ENCODE data around the gene HTR2B. TPM values are rescaled to one million over a fixed set of nuclear protein-coding genes. Genes with fewer than 3 reads are reported as not detected.

The HTR2B gene
- total and polyA plus RNA-seq, 2 of the 13 experiments (the other 11 are each of a cell fraction or from before 2014, with no cell fraction given): 0.08 TPM; not detected in 1

- TF ChIP-seq, protein P1, sequence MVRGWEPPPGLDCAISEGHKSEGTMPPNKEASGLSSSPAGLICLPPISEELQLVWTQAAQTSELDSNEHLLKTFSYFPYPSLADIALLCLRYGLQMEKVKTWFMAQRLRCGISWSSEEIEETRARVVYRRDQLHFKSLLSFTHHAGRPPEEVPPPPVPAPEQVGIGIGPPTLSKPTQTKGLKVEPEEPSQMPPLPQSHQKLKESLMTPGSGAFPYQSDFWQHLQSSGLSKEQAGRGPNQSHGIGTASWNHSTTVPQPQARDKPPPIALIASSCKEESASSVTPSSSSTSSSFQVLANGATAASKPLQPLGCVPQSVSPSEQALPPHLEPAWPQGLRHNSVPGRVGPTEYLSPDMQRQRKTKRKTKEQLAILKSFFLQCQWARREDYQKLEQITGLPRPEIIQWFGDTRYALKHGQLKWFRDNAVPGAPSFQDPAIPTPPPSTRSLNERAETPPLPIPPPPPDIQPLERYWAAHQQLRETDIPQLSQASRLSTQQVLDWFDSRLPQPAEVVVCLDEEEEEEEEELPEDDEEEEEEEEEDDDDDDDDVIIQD (CRISPR knock-in tag; IDR thresholded peaks at IDR 0.05; ENCODE audit: low read depth): peak; percentile 64; the same call in 1 of the 2 replicates
- TF ChIP-seq, protein P2, sequence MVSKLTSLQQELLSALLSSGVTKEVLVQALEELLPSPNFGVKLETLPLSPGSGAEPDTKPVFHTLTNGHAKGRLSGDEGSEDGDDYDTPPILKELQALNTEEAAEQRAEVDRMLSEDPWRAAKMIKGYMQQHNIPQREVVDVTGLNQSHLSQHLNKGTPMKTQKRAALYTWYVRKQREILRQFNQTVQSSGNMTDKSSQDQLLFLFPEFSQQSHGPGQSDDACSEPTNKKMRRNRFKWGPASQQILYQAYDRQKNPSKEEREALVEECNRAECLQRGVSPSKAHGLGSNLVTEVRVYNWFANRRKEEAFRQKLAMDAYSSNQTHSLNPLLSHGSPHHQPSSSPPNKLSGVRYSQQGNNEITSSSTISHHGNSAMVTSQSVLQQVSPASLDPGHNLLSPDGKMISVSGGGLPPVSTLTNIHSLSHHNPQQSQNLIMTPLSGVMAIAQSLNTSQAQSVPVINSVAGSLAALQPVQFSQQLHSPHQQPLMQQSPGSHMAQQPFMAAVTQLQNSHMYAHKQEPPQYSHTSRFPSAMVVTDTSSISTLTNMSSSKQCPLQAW (CRISPR knock-in tag; IDR thresholded peaks at IDR 0.05): 0 out of 2 replicates have a peak, but pooled peaks have one; percentile 17
- TF ChIP-seq, protein P3, sequence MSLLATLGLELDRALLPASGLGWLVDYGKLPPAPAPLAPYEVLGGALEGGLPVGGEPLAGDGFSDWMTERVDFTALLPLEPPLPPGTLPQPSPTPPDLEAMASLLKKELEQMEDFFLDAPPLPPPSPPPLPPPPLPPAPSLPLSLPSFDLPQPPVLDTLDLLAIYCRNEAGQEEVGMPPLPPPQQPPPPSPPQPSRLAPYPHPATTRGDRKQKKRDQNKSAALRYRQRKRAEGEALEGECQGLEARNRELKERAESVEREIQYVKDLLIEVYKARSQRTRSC (CRISPR knock-in tag; IDR thresholded peaks at IDR 0.05; ENCODE audit: low read depth): no peak
- no peak for TF ChIP-seq POLR2G (IDR thresholded peaks at IDR 0.05; ENCODE audit: low read depth, low read length)
- TF ChIP-seq ZNF577 (CRISPR knock-in tag; IDR thresholded peaks at IDR 0.05; ENCODE audit: borderline replicate concordance, low read depth): no peak
- no peak for TF ChIP-seq ZNF350 (CRISPR knock-in tag; IDR thresholded peaks at IDR 0.05; ENCODE audit: borderline replicate concordance, low read depth)
- no peak for TF ChIP-seq ZNF34 (CRISPR knock-in tag; IDR thresholded peaks at IDR 0.05; ENCODE audit: borderline replicate concordance)
- TF ChIP-seq, protein P4, sequence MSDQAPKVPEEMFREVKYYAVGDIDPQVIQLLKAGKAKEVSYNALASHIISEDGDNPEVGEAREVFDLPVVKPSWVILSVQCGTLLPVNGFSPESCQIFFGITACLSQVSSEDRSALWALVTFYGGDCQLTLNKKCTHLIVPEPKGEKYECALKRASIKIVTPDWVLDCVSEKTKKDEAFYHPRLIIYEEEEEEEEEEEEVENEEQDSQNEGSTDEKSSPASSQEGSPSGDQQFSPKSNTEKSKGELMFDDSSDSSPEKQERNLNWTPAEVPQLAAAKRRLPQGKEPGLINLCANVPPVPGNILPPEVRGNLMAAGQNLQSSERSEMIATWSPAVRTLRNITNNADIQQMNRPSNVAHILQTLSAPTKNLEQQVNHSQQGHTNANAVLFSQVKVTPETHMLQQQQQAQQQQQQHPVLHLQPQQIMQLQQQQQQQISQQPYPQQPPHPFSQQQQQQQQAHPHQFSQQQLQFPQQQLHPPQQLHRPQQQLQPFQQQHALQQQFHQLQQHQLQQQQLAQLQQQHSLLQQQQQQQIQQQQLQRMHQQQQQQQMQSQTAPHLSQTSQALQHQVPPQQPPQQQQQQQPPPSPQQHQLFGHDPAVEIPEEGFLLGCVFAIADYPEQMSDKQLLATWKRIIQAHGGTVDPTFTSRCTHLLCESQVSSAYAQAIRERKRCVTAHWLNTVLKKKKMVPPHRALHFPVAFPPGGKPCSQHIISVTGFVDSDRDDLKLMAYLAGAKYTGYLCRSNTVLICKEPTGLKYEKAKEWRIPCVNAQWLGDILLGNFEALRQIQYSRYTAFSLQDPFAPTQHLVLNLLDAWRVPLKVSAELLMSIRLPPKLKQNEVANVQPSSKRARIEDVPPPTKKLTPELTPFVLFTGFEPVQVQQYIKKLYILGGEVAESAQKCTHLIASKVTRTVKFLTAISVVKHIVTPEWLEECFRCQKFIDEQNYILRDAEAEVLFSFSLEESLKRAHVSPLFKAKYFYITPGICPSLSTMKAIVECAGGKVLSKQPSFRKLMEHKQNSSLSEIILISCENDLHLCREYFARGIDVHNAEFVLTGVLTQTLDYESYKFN (CRISPR knock-in tag; conservative IDR thresholded peaks at IDR 0.05): peak; percentile 63
- TF ChIP-seq RXRA (CRISPR knock-in tag; IDR thresholded peaks at IDR 0.05): no peak
- TF ChIP-seq ZNF101 (CRISPR knock-in tag; IDR thresholded peaks at IDR 0.05; ENCODE audit: borderline replicate concordance, low read depth): no peak
- TF ChIP-seq POGZ (CRISPR knock-in tag; IDR thresholded peaks at IDR 0.05): peak; percentile 70
- TF ChIP-seq ZBTB26 (CRISPR knock-in tag; IDR thresholded peaks at IDR 0.05; ENCODE audit: borderline replicate concordance): no peak
- TF ChIP-seq, protein P5, sequence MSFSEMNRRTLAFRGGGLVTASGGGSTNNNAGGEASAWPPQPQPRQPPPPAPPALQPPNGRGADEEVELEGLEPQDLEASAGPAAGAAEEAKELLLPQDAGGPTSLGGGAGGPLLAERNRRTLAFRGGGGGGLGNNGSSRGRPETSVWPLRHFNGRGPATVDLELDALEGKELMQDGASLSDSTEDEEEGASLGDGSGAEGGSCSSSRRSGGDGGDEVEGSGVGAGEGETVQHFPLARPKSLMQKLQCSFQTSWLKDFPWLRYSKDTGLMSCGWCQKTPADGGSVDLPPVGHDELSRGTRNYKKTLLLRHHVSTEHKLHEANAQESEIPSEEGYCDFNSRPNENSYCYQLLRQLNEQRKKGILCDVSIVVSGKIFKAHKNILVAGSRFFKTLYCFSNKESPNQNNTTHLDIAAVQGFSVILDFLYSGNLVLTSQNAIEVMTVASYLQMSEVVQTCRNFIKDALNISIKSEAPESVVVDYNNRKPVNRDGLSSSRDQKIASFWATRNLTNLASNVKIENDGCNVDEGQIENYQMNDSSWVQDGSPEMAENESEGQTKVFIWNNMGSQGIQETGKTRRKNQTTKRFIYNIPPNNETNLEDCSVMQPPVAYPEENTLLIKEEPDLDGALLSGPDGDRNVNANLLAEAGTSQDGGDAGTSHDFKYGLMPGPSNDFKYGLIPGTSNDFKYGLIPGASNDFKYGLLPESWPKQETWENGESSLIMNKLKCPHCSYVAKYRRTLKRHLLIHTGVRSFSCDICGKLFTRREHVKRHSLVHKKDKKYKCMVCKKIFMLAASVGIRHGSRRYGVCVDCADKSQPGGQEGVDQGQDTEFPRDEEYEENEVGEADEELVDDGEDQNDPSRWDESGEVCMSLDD (CRISPR knock-in tag; IDR thresholded peaks at IDR 0.05; ENCODE audit: borderline replicate concordance): no peak
- TF ChIP-seq MAX (IDR thresholded peaks at IDR 0.05): no peak
- no peak for TF ChIP-seq ZNF7 (CRISPR knock-in tag; IDR thresholded peaks at IDR 0.05)
- TF ChIP-seq ZNF230 (CRISPR knock-in tag; IDR thresholded peaks at IDR 0.05): no peak
- TF ChIP-seq THYN1 (CRISPR knock-in tag; IDR thresholded peaks at IDR 0.05; ENCODE audit: borderline replicate concordance, low read depth): no peak
These were observed 1.4 kb downstream of the HTR2B start (continued) for GRCh38 chr2:231123362-231123898.

Measured in HepG2 (cell line).